Keratinocyte (primary cell): ENCODE measurements around the gene SYNPO2L. TPM values are rescaled to one million over a fixed set of nuclear protein-coding genes. Genes with fewer than 3 reads are reported as not detected.

Experiments
- DNase-seq: peaks from one replicate; pipeline ENCODE4 v3.0.0-alpha.2; 2011; ENCODE audit warnings: low read depth, missing footprints, low spot score
- FAIRE-seq: peaks from 2 replicates; lab custom pipeline; 2011; peaks lifted over from hg19 to GRCh38; lab: Jason Lieb, UNC
- H2AFZ ChIP-seq: 2 replicates; pipeline ENCODE4 v1.6.0; 2012; ENCODE audit warnings: low read length, control low read depth, inconsistent platforms; ENCODE audit not compliant: control insufficient read depth
- H3K27ac ChIP-seq: 2 replicates; pipeline ENCODE4 v1.5.1; 2011; ENCODE audit warnings: low read length; ENCODE audit not compliant: control insufficient read depth, insufficient read depth
- H3K27me3 ChIP-seq: 3 replicates; pipeline ENCODE4 v1.6.0; 2011; ENCODE audit warnings: low read length; ENCODE audit not compliant: control insufficient read depth, insufficient read depth; ENCODE audit errors: extremely low read depth
- H3K36me3 ChIP-seq, 2 experiments: 2 replicates in 1 of 2; 3 replicates in 1 of 2; pipeline ENCODE4 v1.5.1; 2011; ENCODE audit warnings: low read length in 2 of 2, mild to moderate bottlenecking in 1 of 2; ENCODE audit not compliant: control insufficient read depth in 2 of 2, insufficient read depth in 2 of 2; ENCODE audit errors: extremely low read depth in 1 of 2
- H3K4me1 ChIP-seq: 3 replicates; pipeline ENCODE4 v1.5.1; 2011; ENCODE audit warnings: low read length; ENCODE audit not compliant: control insufficient read depth, insufficient read depth; ENCODE audit errors: extremely low read depth
- H3K4me2 ChIP-seq: 3 replicates; pipeline ENCODE4 v1.6.0; 2011; ENCODE audit warnings: low read depth, low read length; ENCODE audit not compliant: control insufficient read depth, insufficient read depth; ENCODE audit errors: extremely low read depth
- H3K4me3 ChIP-seq, 3 experiments: fragments of 200-600 bp in 1 of 3; sonication (generic) in 1 of 3; 2 replicates in 2 of 3; 3 replicates in 1 of 3; pipeline ENCODE4 v1.5.1; 2011 to 2016; ENCODE audit warnings: low read length in 3 of 3, mild to moderate bottlenecking in 3 of 3, control low read depth in 2 of 3, inconsistent platforms in 1 of 3, low read depth in 1 of 3, mixed read lengths in 1 of 3, mixed run types in 1 of 3, moderate library complexity in 1 of 3; ENCODE audit not compliant: control insufficient read depth in 2 of 3, insufficient read depth in 2 of 3; ENCODE audit errors: extremely low read depth in 1 of 3
- H3K79me2 ChIP-seq: 2 replicates; pipeline ENCODE4 v1.6.0; 2012; ENCODE audit warnings: low read length; ENCODE audit not compliant: control insufficient read depth, insufficient read depth
- H3K9ac ChIP-seq: 3 replicates; pipeline ENCODE4 v1.6.0; 2011; ENCODE audit warnings: low read length; ENCODE audit not compliant: control insufficient read depth, insufficient read depth; ENCODE audit errors: extremely low read depth
- H3K9me1 ChIP-seq: 3 replicates; pipeline ENCODE4 v1.6.0; 2011; ENCODE audit warnings: low read length; ENCODE audit not compliant: control insufficient read depth, insufficient read depth; ENCODE audit errors: extremely low read depth
- H3K9me3 ChIP-seq: 2 replicates; pipeline ENCODE4 v1.5.1; 2012; ENCODE audit warnings: low read depth, low read length; ENCODE audit not compliant: control insufficient read depth
- H4K20me1 ChIP-seq: 3 replicates; pipeline ENCODE4 v1.6.0; 2011; ENCODE audit warnings: low read length; ENCODE audit not compliant: control insufficient read depth, insufficient read depth; ENCODE audit errors: extremely low read depth
- CTCF ChIP-seq, 3 experiments: IDR thresholded peaks in 1 of 3; conservative IDR thresholded peaks in 1 of 3; optimal IDR thresholded peaks in 1 of 3; 2 replicates in 2 of 3; 3 replicates in 1 of 3; pipeline versions ENCODE3 to v1.5.1; 2011; ENCODE audit warnings: low read length in 3 of 3, mild to moderate bottlenecking in 3 of 3, moderate library complexity in 2 of 3, control low read depth in 1 of 3, inconsistent platforms in 1 of 3; ENCODE audit not compliant: insufficient read depth in 2 of 3; ENCODE audit errors: extremely low read depth in 1 of 3
- EZH2 ChIP-seq: IDR thresholded peaks from one replicate; pipeline ENCODE4 v1.6.1; 2012; ENCODE audit warnings: inconsistent platforms, mild to moderate bottlenecking, low read length, moderate library complexity
- dilution Hi-C: fragments of 300-500 bp; cut with MboI; formaldehyde crosslinking; loops from one replicate; pipeline ENCODE4 v1.7.0; 2020; ENCODE audit warnings: low sequenced_read_pairs; ENCODE audit not compliant: extremely low pct_ligation_motif_present
- polyA plus RNA-seq, 5 experiments: library from polyadenylated mRNA; depleted of rRNA in 3 of 5; stranded (reverse) in 3 of 5; stranded (forward) in 1 of 5; unstranded in 1 of 5; fragments of >200 nt; gene quantifications; 1 replicate in 1 of 5; 2 replicates in 3 of 5; 3 replicates in 1 of 5; pipeline versions ENCODE4 v1.2.1 to v1.2.3, GENCODE V29; 2011 to 2012; ENCODE audit warnings: missing spikeins in 2 of 5, low read depth in 1 of 5, low replicate concordance in 1 of 5

SYNPO2L gene
- polyA plus RNA-seq, 1 donor (not counting 4 experiments of a cell fraction or from before 2014, with no cell fraction given) = not detected

- H2AFZ ChIP-seq = no peak overlapping the region
- TF ChIP-seq EZH2 (no peak), CTCF (optimal IDR thresholded peaks at IDR 0.05 in 1 of 3, IDR thresholded peaks at IDR 0.05 in 1 of 3, conservative IDR thresholded peaks at IDR 0.05 in 1 of 3; ENCODE audit: extremely low read depth in 1 of 3, insufficient read depth in 2 of 3, low read length in 3 of 3) (no peak)
- H3K9me3 ChIP-seq = no peaks in the 10 kb centered on the region
- H3K27ac ChIP-seq = no peak overlapping the region
- no peaks in the 10 kb centered on the region for H3K36me3 ChIP-seq
- no peaks in the 10 kb centered on the region for H3K79me2 ChIP-seq
- H4K20me1 ChIP-seq = no peaks in the 10 kb centered on the region
- no peak overlapping the region for H3K4me2 ChIP-seq
- peaks cover 7% of the 10 kb centered on the region for H3K4me1 ChIP-seq
- dilution Hi-C loops = no loop called here
- no peaks in the 10 kb centered on the region for H3K9me1 ChIP-seq
- no peak overlapping the region for H3K9ac ChIP-seq
- no peaks in the 10 kb centered on the region for H3K27me3 ChIP-seq
- no peak for DNase-seq
- FAIRE-seq = no peak
- H3K4me3 ChIP-seq = no peak overlapping the region
Measured at GRCh38 chr10:73645251-73645650, 10.6 kb downstream of the SYNPO2L start.

- TF ChIP-seq EZH2 (no peak), CTCF (optimal IDR thresholded peaks at IDR 0.05 in 1 of 3, IDR thresholded peaks at IDR 0.05 in 1 of 3, conservative IDR thresholded peaks at IDR 0.05 in 1 of 3; ENCODE audit: extremely low read depth in 1 of 3, insufficient read depth in 2 of 3, low read length in 3 of 3) (no peak)
- H3K4me2 ChIP-seq = no peak overlapping the region
- no peaks in the 10 kb centered on the region for H4K20me1 ChIP-seq
- H3K4me1 ChIP-seq = peaks cover 4% of the 10 kb centered on the region
- H3K4me3 ChIP-seq = no peak overlapping the region
- no peaks in the 10 kb centered on the region for H3K27me3 ChIP-seq
- FAIRE-seq (no peak), DNase-seq (no peak)
- H3K36me3 ChIP-seq = no peaks in the 10 kb centered on the region
- H3K27ac ChIP-seq = no peak overlapping the region
- H2AFZ ChIP-seq = no peak overlapping the region
- dilution Hi-C loops = no loop called here
- no peaks in the 10 kb centered on the region for H3K9me3 ChIP-seq
- no peaks in the 10 kb centered on the region for H3K9me1 ChIP-seq
- H3K79me2 ChIP-seq = no peaks in the 10 kb centered on the region
- H3K9ac ChIP-seq = no peak overlapping the region
Measured at GRCh38 chr10:73644767-73645166, 11.1 kb downstream of the SYNPO2L start.
